Measurements from ENCODE around the gene TXLNB. TPM values are rescaled to one million over a fixed set of nuclear protein-coding genes. Genes with fewer than 3 reads are reported as not detected.

TXLNB gene
- total RNA-seq, 1 donor from 2014 or later: 0.05 TPM

- Mint-ChIP-seq H3K4me1 (ENCODE audit: low read depth) (no peaks in the 10 kb centered on the region), H3K27ac (ENCODE audit: unreplicated experiment) (no peak overlapping the region), H3K4me3 (ENCODE audit: unreplicated experiment) (no peak overlapping the region), H3K9me3 (ENCODE audit: low read depth) (peaks cover 25% of the 10 kb centered on the region), H3K36me3 (ENCODE audit: low read depth) (peaks cover 7% of the 10 kb centered on the region), H3K27me3 (ENCODE audit: low read depth) (no peaks in the 10 kb centered on the region)
- no peak for DNase-seq (ENCODE audit: low spot score)
- TF ChIP-seq CTCF (IDR thresholded peaks at IDR 0.05): no peak
These were observed 90.4 kb downstream of the TXLNB start for GRCh38 chr6:139201378-139201777.

DNA sequence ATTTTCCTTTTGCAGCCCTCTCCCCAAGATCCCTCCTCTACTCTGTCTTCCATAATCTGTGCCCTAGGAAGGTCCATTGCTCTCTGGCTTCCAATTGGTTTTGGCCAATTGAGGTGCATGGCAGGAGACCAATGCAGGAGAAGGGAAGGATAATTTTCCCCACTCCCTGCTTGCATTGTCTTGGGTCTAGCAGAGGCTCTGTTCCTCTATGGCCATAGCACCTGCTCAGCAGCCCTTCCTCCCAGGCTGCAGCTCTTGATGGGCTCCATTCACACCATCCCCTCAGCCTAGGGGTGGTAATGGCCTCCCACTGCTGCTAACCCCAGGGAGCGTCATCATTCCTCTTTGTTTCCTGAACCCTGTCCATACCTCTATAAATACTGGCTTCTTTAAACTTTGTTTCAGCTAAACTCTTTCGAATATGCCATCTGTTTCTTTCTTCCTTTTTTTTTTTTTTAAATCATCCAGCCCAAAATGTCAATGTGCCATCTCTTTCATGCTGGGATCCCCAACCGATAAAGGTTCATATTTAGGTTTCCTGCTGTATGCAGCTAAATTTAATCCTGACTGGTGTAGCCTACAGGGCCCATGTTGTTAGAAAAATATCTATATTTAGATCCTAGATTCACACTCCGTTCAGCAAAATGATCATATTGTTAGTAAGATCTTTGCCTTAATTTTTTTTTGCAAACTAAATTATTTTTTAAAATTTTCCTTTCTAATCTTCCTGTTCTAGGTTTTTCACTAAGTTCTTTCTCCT lies 93.1 kb downstream of the TXLNB start:
- Mint-ChIP-seq H3K4me3 (ENCODE audit: unreplicated experiment) (no peak overlapping the region), H3K9me3 (ENCODE audit: low read depth) (peaks cover 21% of the 10 kb centered on the region), H3K4me1 (ENCODE audit: low read depth) (no peaks in the 10 kb centered on the region), H3K27me3 (ENCODE audit: low read depth) (no peaks in the 10 kb centered on the region), H3K27ac (ENCODE audit: unreplicated experiment) (no peak overlapping the region), H3K36me3 (ENCODE audit: low read depth) (peaks cover 3% of the 10 kb centered on the region)
- no peak for TF ChIP-seq CTCF (IDR thresholded peaks at IDR 0.05)
- no peak for DNase-seq (ENCODE audit: low spot score)

- TF ChIP-seq CTCF (IDR thresholded peaks at IDR 0.05): no peak
- Mint-ChIP-seq H3K27me3 (ENCODE audit: low read depth) (no peaks in the 10 kb centered on the region), H3K36me3 (ENCODE audit: low read depth) (no peaks in the 10 kb centered on the region), H3K4me3 (ENCODE audit: unreplicated experiment) (no peak overlapping the region), H3K9me3 (ENCODE audit: low read depth) (peaks cover 10% of the 10 kb centered on the region), H3K27ac (ENCODE audit: unreplicated experiment) (no peak overlapping the region), H3K4me1 (ENCODE audit: low read depth) (no peaks in the 10 kb centered on the region)
- no peak for DNase-seq (ENCODE audit: low spot score)
These were observed 97.1 kb downstream of the TXLNB start for GRCh38 chr6:139194740-139195139.

Other genes starting within 250 kb of the TXLNB start
- 19.5 to 23.8 TPM (median 22.6 TPM) in 3 replicates for gene HECA, start 156.9 kb downstream of the TXLNB start, total RNA-seq
- gene CITED2, start 82.7 kb upstream of the TXLNB start, total RNA-seq: 144 to 233 TPM (median 228 TPM) in 3 replicates